ENCODE data around the gene CREBZF.

- TF ChIP-seq, protein P1, sequence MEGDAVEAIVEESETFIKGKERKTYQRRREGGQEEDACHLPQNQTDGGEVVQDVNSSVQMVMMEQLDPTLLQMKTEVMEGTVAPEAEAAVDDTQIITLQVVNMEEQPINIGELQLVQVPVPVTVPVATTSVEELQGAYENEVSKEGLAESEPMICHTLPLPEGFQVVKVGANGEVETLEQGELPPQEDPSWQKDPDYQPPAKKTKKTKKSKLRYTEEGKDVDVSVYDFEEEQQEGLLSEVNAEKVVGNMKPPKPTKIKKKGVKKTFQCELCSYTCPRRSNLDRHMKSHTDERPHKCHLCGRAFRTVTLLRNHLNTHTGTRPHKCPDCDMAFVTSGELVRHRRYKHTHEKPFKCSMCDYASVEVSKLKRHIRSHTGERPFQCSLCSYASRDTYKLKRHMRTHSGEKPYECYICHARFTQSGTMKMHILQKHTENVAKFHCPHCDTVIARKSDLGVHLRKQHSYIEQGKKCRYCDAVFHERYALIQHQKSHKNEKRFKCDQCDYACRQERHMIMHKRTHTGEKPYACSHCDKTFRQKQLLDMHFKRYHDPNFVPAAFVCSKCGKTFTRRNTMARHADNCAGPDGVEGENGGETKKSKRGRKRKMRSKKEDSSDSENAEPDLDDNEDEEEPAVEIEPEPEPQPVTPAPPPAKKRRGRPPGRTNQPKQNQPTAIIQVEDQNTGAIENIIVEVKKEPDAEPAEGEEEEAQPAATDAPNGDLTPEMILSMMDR (IDR thresholded peaks at IDR 0.05; ENCODE audit: low read length), result no peak
- no peak for TF ChIP-seq EZH2 (IDR thresholded peaks at IDR 0.05; ENCODE audit: borderline replicate concordance, low read length)
These were observed 36.7 kb downstream of the CREBZF start, which contains the start of gene TMEM126B for GRCh38 chr11:85627998-85628770.
